H9 (cell line): ENCODE data around the gene ATRIP. TPM values are rescaled to one million over a fixed set of nuclear protein-coding genes. Genes with fewer than 3 reads are reported as not detected.

Experiments used
- DNase-seq: peaks from one replicate; pipeline ENCODE4 v3.0.0-alpha.2; 2017
- H2AFZ ChIP-seq: one replicate; pipeline ENCODE4 v1.6.1; 2013; ENCODE audit warnings: mild to moderate bottlenecking, low read length, control low read depth, moderate library complexity
- H2AK5ac ChIP-seq: 2 replicates; pipeline ENCODE4 v1.6.1; 2013; ENCODE audit warnings: low read length, control low read depth, mixed read lengths; ENCODE audit not compliant: insufficient read length
- H2BK120ac ChIP-seq: one replicate; pipeline ENCODE4 v1.6.1; 2013; ENCODE audit warnings: low read depth, mild to moderate bottlenecking, low read length, control low read depth, inconsistent platforms; ENCODE audit not compliant: poor library complexity, severe bottlenecking
- H2BK12ac ChIP-seq: 2 replicates; pipeline ENCODE4 v1.6.1; 2013; ENCODE audit warnings: low read length, control low read depth, mixed read lengths, low read depth; ENCODE audit not compliant: insufficient read length
- H2BK15ac ChIP-seq: 2 replicates; pipeline ENCODE4 v1.6.1; 2013; ENCODE audit warnings: low read depth, low read length, control low read depth
- H2BK20ac ChIP-seq: one replicate; pipeline ENCODE4 v1.6.1; 2013; ENCODE audit warnings: low read depth, mild to moderate bottlenecking, low read length, control low read depth, inconsistent platforms; ENCODE audit not compliant: poor library complexity, severe bottlenecking
- H2BK5ac ChIP-seq: 2 replicates; pipeline ENCODE4 v1.6.1; 2013; ENCODE audit warnings: low read length, control low read depth, mixed read lengths; ENCODE audit not compliant: insufficient read length
- H3K14ac ChIP-seq: 2 replicates; pipeline ENCODE4 v1.6.1; 2013; ENCODE audit warnings: low read length, control low read depth; ENCODE audit not compliant: insufficient read depth
- H3K18ac ChIP-seq: 2 replicates; pipeline ENCODE4 v1.6.1; 2013; ENCODE audit warnings: low read depth, mild to moderate bottlenecking, mixed read lengths, low read length, control low read depth; ENCODE audit not compliant: insufficient read length
- H3K23ac ChIP-seq: 2 replicates; pipeline ENCODE4 v1.6.1; 2013; ENCODE audit warnings: low read length, control low read depth, mixed read lengths, low read depth; ENCODE audit not compliant: insufficient read length
- H3K23me2 ChIP-seq: 2 replicates; pipeline ENCODE4 v1.6.1; 2013; ENCODE audit warnings: low read depth, mild to moderate bottlenecking, mixed read lengths, low read length, control low read depth; ENCODE audit not compliant: insufficient read length, poor library complexity, severe bottlenecking
- H3K27ac ChIP-seq: 2 replicates; pipeline ENCODE4 v1.5.1; 2013; ENCODE audit warnings: low read length, control low read depth, mixed read lengths, low read depth; ENCODE audit not compliant: insufficient read length
- H3K27me3 ChIP-seq: 2 replicates; pipeline ENCODE4 v1.6.1; 2013; ENCODE audit warnings: low read length, control low read depth, inconsistent platforms; ENCODE audit not compliant: insufficient read depth
- H3K4ac ChIP-seq: 2 replicates; pipeline ENCODE4 v1.6.1; 2013; ENCODE audit warnings: low read depth, mild to moderate bottlenecking, control low read depth, inconsistent platforms, low read length, moderate library complexity
- H3K4me1 ChIP-seq: 2 replicates; pipeline ENCODE4 v1.6.1; 2013; ENCODE audit warnings: low read length, control low read depth, inconsistent platforms; ENCODE audit not compliant: insufficient read depth
- H3K4me2 ChIP-seq: 2 replicates; pipeline ENCODE4 v1.6.1; 2013; ENCODE audit warnings: low read length, control low read depth, mixed read lengths; ENCODE audit not compliant: insufficient read length, insufficient read depth
- H3K56ac ChIP-seq: 2 replicates; pipeline ENCODE4 v1.6.1; 2013; ENCODE audit warnings: low read depth, mild to moderate bottlenecking, mixed read lengths, low read length, control low read depth; ENCODE audit not compliant: insufficient read length
- H3K79me1 ChIP-seq: 2 replicates; pipeline ENCODE4 v1.6.1; 2013; ENCODE audit warnings: low read depth, mild to moderate bottlenecking, moderate library complexity, low read length, control low read depth, inconsistent platforms; ENCODE audit not compliant: insufficient read depth, poor library complexity, severe bottlenecking
- H3K79me2 ChIP-seq: 2 replicates; pipeline ENCODE4 v1.6.1; 2013; ENCODE audit warnings: low read length, control low read depth, inconsistent platforms; ENCODE audit not compliant: insufficient read depth
- H3K9ac ChIP-seq: 2 replicates; pipeline ENCODE4 v1.6.1; 2013; ENCODE audit warnings: low read length, control low read depth, mixed read lengths; ENCODE audit not compliant: insufficient read length; ENCODE audit errors: extremely low read depth
- H3K9me3 ChIP-seq: one replicate; pipeline ENCODE4 v1.6.1; 2013; ENCODE audit warnings: low read depth, low read length, inconsistent platforms; ENCODE audit not compliant: control insufficient read depth
- H3T11ph ChIP-seq: one replicate; pipeline ENCODE4 v1.6.1; 2013; ENCODE audit warnings: mild to moderate bottlenecking, low read length, control low read depth, inconsistent platforms
- H4K20me1 ChIP-seq: one replicate; pipeline ENCODE4 v1.6.1; 2013; ENCODE audit not compliant: control insufficient read depth, insufficient read length, insufficient read depth
- H4K5ac ChIP-seq: 2 replicates; pipeline ENCODE4 v1.6.1; 2013; ENCODE audit warnings: low read depth, mild to moderate bottlenecking, mixed read lengths, low read length, control low read depth; ENCODE audit not compliant: insufficient read length
- H4K8ac ChIP-seq: replicated peaks from 2 replicates; pipeline ENCODE4 v1.6.1; 2013; ENCODE audit warnings: low read length, control low read depth, mixed read lengths, low read depth; ENCODE audit not compliant: insufficient read length
- H4K91ac ChIP-seq: 2 replicates; pipeline ENCODE4 v1.6.1; 2013; ENCODE audit warnings: low read depth, mild to moderate bottlenecking, moderate library complexity, mixed read lengths, low read length, control low read depth; ENCODE audit not compliant: insufficient read length
- H3K27ac Mint-ChIP-seq, 3 experiments: 2 replicates in 2 of 3; 3 replicates in 1 of 3; pipeline ENCODE4 v1.8.0; 2020 to 2021; ENCODE audit warnings: mixed read lengths in 3 of 3, mild to moderate bottlenecking in 1 of 3, moderate library complexity in 1 of 3
- H3K27me3 Mint-ChIP-seq: 2 replicates; pipeline ENCODE4 v1.8.0; 2021; ENCODE audit warnings: low read depth, mild to moderate bottlenecking, moderate library complexity, mixed read lengths
- H3K36me3 Mint-ChIP-seq, 3 experiments: 2 replicates in 2 of 3; 3 replicates in 1 of 3; pipeline ENCODE4 v1.8.0; 2020 to 2021; ENCODE audit warnings: low read depth in 3 of 3, mixed read lengths in 3 of 3; ENCODE audit not compliant: insufficient read depth in 1 of 3
- H3K4me1 Mint-ChIP-seq, 2 experiments: 2 replicates each; pipeline ENCODE4 v1.8.0; 2020; ENCODE audit warnings: mixed read lengths in 2 of 2
- H3K4me3 Mint-ChIP-seq, 2 experiments: 2 replicates in 1 of 2; 3 replicates in 1 of 2; pipeline ENCODE4 v1.8.0; 2020 to 2021; ENCODE audit warnings: mild to moderate bottlenecking in 2 of 2, mixed read lengths in 2 of 2, moderate library complexity in 1 of 2
- H3K9me3 Mint-ChIP-seq, 2 experiments: 2 replicates in 1 of 2; 3 replicates in 1 of 2; pipeline ENCODE4 v1.8.0; 2020; ENCODE audit warnings: mild to moderate bottlenecking in 2 of 2, mixed read lengths in 2 of 2, moderate library complexity in 1 of 2
- CTCF ChIP-seq: fragments of 200-600 bp; sonication (generic); conservative IDR thresholded peaks from 3 replicates; pipeline ENCODE4 v1.8.0; 2021; ENCODE audit warnings: antibody characterized with exemption, mild to moderate bottlenecking
- WGBS: extraction: QIAGEN DNeasy Blood & Tissue Kit; methylation state at CpG from one replicate; pipeline ENCODE4 v1.1.7; 2013; ENCODE audit warnings: missing lambda C conversion rate, low lambda C conversion rate, mixed read lengths; ENCODE audit not compliant: insufficient read length; ENCODE audit errors: extremely low coverage; 5-methylcytosine and 5-hydroxymethylcytosine counted together
- total RNA-seq: library from RNA; stranded (reverse); gene quantifications from 2 replicates; pipeline ENCODE4 v1.2.1, GENCODE V29; 2021

ATRIP gene
- total RNA-seq, 1 experiment from 2014 or later, result 16.3 TPM

GRCh38 chr3:48486952-48487351 lies 40.4 kb downstream of the ATRIP start:
- no peak overlapping the region for H4K91ac ChIP-seq
- Mint-ChIP-seq H3K27me3 (no peaks in the 10 kb centered on the region), H3K36me3 (peaks cover 2 to 12% (median 9%) of the 10 kb centered on the region in 3 experiments; a peak in 5 of 7 replicates)

More at GRCh38 chr3:48486952-48487351, 40.4 kb downstream of the ATRIP start:
- Histone ChIP-seq H4K8ac (no peak overlapping the region), H3K23me2 (no peaks in the 10 kb centered on the region), H3K79me1 (no peaks in the 10 kb centered on the region), H3K4me1 (no peaks in the 10 kb centered on the region), H3T11ph (no peak overlapping the region), H3K56ac (no peak overlapping the region), H3K27ac (no peak overlapping the region), H2AFZ (no peak overlapping the region), H2BK15ac (no peak overlapping the region), H2BK5ac (no peak overlapping the region), H4K5ac (no peak overlapping the region), H2BK20ac (no peak overlapping the region), H3K9me3 (no peaks in the 10 kb centered on the region), H3K4me2 (no peak overlapping the region), H3K23ac (no peak overlapping the region), H3K79me2 (no peaks in the 10 kb centered on the region), H2BK120ac (no peak overlapping the region), H3K4ac (no peak overlapping the region), H3K27me3 (no peaks in the 10 kb centered on the region), H3K18ac (no peak overlapping the region), H4K20me1 (no peaks in the 10 kb centered on the region), H3K14ac (no peak overlapping the region), H2BK12ac (no peak overlapping the region), H3K9ac (no peak overlapping the region), H2AK5ac (no peak overlapping the region)
- no peak for DNase-seq
- Mint-ChIP-seq H3K4me1 (peaks cover 14% of the 10 kb centered on the region in 2 experiments), H3K27ac (no peak overlapping the region), H3K4me3 (no peak overlapping the region), H3K9me3 (no peaks in the 10 kb centered on the region; a peak in 1 of 5 replicates)
- no peak for TF ChIP-seq CTCF
- no CpG with 5 or more reads among the region's 5 CpGs for WGBS
